Measurements from ENCODE around the gene PRIM2.
"Not testable (repeated sequence)": the region's sequence is repeated elsewhere in the genome, so short reads cannot be mapped to it uniquely, and the experiment has no call there.

The PRIM2 gene

GRCh38 chr6:57696382-57696781 is 379.0 kb downstream of the PRIM2 start:
- not testable (repeated sequence) for H3K4me3 ChIP-seq (ENCODE audit: low read depth in 1 of 2, low read length in 1 of 2); H3K27me3 ChIP-seq; H3K9me3 ChIP-seq; H3K4me1 ChIP-seq (ENCODE audit: control insufficient read depth in 1 of 2, insufficient read depth in 1 of 2, low read depth in 1 of 2, low read length in 1 of 2); H3K27ac ChIP-seq; H3K36me3 ChIP-seq
